Stimulated activated CD8-positive, alpha-beta memory T cell treated with anti-CD3 and anti-CD28 coated beads, Interleukin-4, amount 100 ng/mL, for 24 hours (primary cell): ENCODE measurements around the gene AKAP8.

Source experiments
- DNase-seq: peaks from one replicate; pipeline ENCODE4 v3.0.0-alpha.2; 2020; ENCODE audit warnings: low read depth

The AKAP8 gene

GRCh38 chr19:15332311-15332996 is 47.1 kb downstream of the AKAP8 start, which contains the start of gene BRD4:
Gene BRD4 (minus strand): TSS chr19:15332539. CDS start chr19:15273099, 59,440 bp downstream.
- peak; percentile 66 for DNase-seq

- peak; percentile 47 for DNase-seq
Measured at GRCh38 chr19:15331419-15332310, 47.9 kb downstream of the AKAP8 start.

DNA sequence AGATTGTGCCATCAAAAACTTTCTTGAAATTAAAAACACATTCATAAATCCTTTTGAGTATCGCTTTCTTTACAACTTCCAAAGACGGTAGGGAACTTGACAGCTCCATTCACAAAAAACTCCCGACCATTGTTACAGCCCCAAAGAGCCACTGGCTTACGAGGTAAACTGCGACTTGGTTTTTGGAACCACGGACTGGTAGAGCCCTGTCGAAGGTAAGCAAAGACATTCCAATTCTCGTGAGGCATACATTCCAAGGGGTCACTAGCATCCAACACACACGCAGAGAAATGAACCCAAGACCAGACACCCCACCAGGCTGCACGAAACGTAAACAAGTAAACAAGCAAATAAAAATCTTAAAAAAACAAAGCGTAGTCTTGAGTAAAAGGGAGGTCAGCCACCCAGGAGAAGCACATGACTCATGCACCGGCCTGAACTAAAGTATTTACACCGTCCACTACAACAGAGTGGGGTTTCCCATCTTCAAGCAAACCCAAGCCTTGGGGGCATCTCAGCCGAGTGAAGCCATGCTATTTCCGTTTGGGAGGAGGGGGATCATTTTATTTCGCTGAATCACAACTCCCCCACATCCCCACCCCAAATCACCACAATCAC is 48.7 kb downstream of the AKAP8 start:
- DNase-seq: no peak

- DNase-seq: no peak
Measured at GRCh38 chr19:15328312-15328711, 51.3 kb downstream of the AKAP8 start.

DNA sequence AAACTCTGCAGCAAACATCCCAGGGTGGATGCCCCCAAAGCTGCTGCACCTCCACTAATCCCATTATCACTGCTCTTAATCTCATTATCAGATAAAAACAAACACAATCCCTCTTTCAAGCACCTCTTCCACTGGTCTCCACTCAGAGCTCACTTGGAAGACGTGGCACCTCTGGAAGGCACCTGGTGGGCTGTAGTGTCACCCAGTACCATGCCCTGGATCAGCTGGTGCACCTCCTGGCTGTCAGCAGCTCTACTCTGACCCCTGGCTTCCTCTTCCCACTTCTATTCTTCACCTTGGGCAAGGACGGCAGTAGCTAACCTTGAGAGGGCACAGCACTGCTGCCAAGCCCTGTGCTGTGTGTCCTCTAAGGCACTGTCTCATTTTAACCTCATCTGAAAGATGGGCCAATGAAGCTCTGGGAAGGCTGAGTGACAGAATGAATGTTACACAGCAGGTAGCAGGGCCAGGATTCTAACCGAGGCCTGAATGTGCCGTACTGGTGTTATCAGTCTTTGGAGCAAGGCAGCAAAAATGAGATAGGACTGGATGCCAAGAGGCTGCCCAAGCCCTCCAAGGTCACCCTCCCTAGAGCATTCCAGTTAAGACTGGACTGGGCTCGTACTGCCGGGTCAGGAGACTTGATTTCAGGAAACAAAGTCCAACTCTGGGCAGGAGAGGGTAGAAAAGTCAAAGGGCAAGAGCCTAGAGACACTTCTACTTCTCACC is 54.6 kb downstream of the AKAP8 start:
- no peak for DNase-seq

- no peak for DNase-seq
Measured at GRCh38 chr19:15323496-15324235, 55.9 kb downstream of the AKAP8 start.

GRCh38 chr19:15321739-15322138 is 57.8 kb downstream of the AKAP8 start:
- DNase-seq: no peak

DNA sequence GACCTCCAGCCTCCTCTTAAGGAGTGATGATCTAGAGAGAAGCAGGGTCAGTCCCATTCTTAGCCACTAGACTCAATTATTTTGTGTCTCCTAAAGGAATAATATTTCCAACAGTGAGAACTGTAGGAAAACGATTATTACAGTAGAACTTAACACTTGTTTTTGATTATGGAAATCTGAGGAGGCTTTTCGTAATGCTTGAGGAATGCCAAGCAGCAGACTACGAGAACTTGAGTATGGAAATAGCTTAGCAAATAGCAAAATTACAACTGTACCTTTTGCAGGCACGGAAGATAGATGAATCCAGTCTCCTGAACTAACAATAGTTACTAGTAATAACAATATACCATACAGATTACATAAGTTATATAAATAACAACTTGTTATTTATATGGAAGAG is 59.5 kb downstream of the AKAP8 start:
- DNase-seq: no peak

GRCh38 chr19:15318241-15318691 is 61.3 kb downstream of the AKAP8 start:
- no peak for DNase-seq

DNA sequence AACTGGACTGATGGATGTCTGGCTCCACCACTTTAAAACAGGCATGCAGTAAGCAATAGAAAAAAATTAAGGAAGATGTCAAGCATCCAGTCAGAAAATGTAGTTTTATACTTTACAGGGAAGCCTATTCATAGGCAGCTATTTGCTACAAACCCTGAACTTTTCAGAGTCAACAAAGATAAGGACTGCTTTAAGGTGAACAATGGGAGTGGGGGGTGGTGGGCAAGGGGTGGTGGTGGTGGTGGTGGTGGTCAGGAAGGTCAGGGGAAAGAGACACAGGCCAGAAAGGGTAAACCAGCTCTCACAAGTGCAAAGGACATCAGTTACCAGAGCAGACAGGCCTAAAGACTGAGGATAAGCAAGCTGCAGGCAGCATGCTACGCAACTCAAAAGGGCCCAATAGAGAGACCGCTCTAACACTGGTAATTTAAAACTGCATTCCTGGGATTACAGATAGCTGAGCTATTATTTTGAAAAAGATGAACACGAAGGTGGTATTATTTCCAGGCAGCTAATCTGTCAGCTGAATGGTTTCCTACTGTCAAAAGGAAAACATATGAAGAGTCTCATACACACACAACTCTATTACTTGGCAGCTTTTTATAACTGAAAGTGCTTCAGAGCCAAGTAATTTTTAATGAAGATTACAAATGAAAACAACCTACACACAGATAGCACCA is 62.1 kb downstream of the AKAP8 start:
- no peak for DNase-seq

GRCh38 chr19:15316498-15316897 is 63.1 kb downstream of the AKAP8 start:
- no peak for DNase-seq

DNA sequence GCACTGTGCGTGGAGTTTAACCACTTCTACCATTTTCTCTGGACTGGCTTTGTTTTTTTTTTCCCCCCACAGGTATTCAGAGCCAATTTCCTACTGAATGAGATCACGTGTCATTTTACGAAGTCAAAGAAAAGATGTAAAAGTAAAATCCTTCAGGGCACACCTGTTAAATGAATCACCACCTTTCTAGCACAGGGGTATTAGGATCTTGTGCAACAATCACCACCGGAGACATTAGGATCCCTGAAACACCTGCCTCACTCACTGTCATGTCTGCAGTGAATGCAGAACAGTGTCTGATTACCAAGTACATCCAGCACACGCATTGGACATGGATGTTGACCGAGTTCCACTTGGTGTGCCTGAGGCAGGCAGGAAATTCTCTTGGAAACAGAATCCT is 64.5 kb downstream of the AKAP8 start:
- DNase-seq: no peak

GRCh38 chr19:15313649-15314279 is 65.8 kb downstream of the AKAP8 start:
- DNase-seq: no peak

DNA sequence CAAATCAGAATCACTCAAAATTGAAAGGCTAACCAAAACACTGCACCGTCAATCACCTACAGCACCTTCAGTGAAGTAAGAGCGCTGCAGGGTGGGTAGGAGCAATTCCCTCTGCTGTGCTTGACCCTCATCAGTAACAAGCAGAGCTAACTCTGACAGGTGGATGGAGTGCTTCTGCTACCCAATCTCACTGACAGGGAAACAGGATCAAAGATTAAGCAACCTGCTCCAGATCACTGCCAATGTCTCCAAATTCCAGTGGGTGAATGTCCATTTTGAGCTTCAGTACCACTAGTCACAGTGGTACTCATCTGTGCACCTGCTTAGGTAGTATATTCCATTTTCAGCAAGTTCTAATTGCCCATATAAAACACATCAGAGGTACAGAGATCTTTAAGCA is 72.4 kb downstream of the AKAP8 start:
- no peak for DNase-seq

DNA sequence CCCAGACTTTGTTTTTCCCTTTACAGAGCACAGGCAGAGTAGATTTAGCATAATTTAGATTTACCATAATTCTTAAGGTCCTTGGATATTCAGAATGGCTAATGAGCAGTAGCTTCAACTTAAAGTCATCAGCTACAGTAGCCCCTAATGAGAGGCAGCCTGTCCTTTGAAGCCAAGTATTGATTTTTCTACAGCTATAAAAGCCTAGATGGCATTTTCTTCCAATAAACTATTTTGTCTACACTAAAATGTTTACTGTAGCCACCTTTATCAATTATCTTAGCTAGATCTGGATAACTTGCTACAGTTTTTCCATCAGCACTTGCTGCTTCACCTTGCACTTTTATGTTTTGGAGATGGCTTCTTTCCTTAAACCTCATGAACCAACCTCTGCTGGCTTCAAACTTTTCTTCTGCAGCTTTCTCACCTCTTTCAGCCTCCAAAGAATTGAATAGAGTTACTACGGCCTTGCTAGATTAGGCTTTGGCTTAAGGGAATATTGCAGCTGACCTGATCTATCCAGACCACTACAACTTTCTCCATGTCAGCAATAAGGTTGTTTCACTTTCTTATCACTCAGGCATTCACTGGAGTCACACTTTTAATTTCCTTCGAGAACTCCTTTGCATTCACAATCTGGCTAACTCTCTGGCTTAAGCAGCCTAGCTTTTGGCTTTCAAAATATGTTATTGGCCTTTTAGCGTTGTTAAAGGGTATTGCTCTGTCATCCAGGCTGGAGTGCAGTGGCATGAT is 73.8 kb downstream of the AKAP8 start:
- no peak for DNase-seq

GRCh38 chr19:15304140-15304705 is 75.4 kb downstream of the AKAP8 start:
- no peak for DNase-seq
